ENCODE results near the gene TNRC6C. TPM values are rescaled to one million over a fixed set of nuclear protein-coding genes. Genes with fewer than 3 reads are reported as not detected.

The TNRC6C gene
- total and polyA plus RNA-seq, 2 of the 13 experiments (the other 11 are each of a cell fraction or from before 2014, with no cell fraction given) = 0.66 to 4.9 TPM

DNA sequence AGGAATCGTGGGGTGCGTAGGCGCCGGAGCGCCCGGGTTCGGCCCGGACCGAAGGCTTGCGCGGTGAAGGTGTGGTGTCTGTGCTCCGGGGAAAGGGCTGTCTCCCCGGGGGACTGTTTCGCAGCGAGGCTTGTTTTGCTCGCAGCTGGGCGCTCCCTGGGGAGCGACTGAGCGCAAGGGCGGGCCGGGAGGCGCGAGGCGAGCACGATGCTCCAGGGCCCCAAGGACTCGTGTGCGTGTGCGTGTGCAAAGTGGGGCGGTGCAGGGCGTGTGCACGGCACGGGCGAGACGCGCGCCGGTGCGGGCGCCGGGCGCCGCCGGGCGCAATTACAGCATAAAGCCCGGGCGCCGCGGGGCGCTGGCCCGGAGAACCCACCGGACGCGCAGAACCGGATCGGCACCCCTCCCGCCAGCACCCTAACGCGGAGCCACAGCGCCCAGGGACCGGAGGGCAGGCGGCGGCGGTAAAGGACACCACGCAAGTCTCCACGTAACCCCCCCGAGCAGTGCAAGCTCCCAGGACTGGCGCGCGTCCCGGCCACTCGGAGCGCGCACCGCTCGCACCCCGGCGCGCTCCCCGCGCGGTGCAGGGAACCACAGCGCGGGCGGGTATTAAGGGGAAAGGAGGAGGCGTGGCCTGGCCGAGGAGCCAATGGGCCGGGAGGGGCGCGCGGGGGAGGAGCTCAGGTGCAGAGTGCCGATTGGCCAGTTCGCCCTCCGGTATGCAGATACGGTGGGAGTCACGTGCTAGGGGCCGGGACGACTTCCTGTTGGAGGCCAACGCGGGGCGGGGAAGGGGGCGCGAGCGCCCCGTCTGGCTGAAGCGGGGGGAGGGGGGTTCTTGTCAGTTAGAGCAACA, at the start of gene TNRC6C (continued):
- TF ChIP-seq, protein P1, sequence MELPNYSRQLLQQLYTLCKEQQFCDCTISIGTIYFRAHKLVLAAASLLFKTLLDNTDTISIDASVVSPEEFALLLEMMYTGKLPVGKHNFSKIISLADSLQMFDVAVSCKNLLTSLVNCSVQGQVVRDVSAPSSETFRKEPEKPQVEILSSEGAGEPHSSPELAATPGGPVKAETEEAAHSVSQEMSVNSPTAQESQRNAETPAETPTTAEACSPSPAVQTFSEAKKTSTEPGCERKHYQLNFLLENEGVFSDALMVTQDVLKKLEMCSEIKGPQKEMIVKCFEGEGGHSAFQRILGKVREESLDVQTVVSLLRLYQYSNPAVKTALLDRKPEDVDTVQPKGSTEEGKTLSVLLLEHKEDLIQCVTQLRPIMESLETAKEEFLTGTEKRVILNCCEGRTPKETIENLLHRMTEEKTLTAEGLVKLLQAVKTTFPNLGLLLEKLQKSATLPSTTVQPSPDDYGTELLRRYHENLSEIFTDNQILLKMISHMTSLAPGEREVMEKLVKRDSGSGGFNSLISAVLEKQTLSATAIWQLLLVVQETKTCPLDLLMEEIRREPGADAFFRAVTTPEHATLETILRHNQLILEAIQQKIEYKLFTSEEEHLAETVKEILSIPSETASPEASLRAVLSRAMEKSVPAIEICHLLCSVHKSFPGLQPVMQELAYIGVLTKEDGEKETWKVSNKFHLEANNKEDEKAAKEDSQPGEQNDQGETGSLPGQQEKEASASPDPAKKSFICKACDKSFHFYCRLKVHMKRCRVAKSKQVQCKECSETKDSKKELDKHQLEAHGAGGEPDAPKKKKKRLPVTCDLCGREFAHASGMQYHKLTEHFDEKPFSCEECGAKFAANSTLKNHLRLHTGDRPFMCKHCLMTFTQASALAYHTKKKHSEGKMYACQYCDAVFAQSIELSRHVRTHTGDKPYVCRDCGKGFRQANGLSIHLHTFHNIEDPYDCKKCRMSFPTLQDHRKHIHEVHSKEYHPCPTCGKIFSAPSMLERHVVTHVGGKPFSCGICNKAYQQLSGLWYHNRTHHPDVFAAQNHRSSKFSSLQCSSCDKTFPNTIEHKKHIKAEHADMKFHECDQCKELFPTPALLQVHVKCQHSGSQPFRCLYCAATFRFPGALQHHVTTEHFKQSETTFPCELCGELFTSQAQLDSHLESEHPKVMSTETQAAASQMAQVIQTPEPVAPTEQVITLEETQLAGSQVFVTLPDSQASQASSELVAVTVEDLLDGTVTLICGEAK (IDR thresholded peaks at IDR 0.05) = no peak
- TF ChIP-seq, protein P1 (CRISPR knock-in tag; IDR thresholded peaks at IDR 0.05) = no peak; the same call in 1 of the 2 replicates
- peak; percentile 43; the same call in 1 of the 2 replicates for TF ChIP-seq TMF1 (CRISPR knock-in tag; IDR thresholded peaks at IDR 0.05; ENCODE audit: low read depth)
- peak; percentile 71; the same call in 1 of the 2 replicates for TF ChIP-seq KLF13 (CRISPR knock-in tag; IDR thresholded peaks at IDR 0.05)
- TF ChIP-seq ZNF879 (CRISPR knock-in tag; IDR thresholded peaks at IDR 0.05) = peak; percentile 95
- TF ChIP-seq MYNN (CRISPR knock-in tag; IDR thresholded peaks at IDR 0.05; ENCODE audit: low read depth) = no peak
- TF ChIP-seq MED8 (CRISPR knock-in tag; IDR thresholded peaks at IDR 0.05; ENCODE audit: insufficient replicate concordance) = no peak
- TF ChIP-seq ZBTB8A (CRISPR knock-in tag; IDR thresholded peaks at IDR 0.05; ENCODE audit: borderline replicate concordance, low read depth) = peak; percentile 93; the same call in 1 of the 2 replicates
- TF ChIP-seq KDM6A (CRISPR knock-in tag; IDR thresholded peaks at IDR 0.05; ENCODE audit: low read depth) = no peak
- TF ChIP-seq SYNCRIP (IDR thresholded peaks at IDR 0.05; ENCODE audit: insufficient read depth, low read depth, low read length) = no peak
- TF ChIP-seq, protein P2, sequence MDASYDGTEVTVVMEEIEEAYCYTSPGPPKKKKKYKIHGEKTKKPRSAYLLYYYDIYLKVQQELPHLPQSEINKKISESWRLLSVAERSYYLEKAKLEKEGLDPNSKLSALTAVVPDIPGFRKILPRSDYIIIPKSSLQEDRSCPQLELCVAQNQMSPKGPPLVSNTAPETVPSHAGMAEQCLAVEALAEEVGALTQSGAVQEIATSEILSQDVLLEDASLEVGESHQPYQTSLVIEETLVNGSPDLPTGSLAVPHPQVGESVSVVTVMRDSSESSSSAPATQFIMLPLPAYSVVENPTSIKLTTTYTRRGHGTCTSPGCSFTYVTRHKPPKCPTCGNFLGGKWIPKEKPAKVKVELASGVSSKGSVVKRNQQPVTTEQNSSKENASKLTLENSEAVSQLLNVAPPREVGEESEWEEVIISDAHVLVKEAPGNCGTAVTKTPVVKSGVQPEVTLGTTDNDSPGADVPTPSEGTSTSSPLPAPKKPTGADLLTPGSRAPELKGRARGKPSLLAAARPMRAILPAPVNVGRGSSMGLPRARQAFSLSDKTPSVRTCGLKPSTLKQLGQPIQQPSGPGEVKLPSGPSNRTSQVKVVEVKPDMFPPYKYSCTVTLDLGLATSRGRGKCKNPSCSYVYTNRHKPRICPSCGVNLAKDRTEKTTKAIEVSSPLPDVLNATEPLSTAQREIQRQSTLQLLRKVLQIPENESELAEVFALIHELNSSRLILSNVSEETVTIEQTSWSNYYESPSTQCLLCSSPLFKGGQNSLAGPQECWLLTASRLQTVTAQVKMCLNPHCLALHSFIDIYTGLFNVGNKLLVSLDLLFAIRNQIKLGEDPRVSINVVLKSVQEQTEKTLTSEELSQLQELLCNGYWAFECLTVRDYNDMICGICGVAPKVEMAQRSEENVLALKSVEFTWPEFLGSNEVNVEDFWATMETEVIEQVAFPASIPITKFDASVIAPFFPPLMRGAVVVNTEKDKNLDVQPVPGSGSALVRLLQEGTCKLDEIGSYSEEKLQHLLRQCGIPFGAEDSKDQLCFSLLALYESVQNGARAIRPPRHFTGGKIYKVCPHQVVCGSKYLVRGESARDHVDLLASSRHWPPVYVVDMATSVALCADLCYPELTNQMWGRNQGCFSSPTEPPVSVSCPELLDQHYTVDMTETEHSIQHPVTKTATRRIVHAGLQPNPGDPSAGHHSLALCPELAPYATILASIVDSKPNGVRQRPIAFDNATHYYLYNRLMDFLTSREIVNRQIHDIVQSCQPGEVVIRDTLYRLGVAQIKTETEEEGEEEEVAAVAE (CRISPR knock-in tag; IDR thresholded peaks at IDR 0.05; ENCODE audit: borderline replicate concordance) = no peak; the same call in 1 of the 2 replicates
- 0 out of 2 replicates have a peak, but pooled peaks have one; percentile 9 for TF ChIP-seq KDM1A (CRISPR knock-in tag; IDR thresholded peaks at IDR 0.05)
